HG02623 (cell line): ENCODE measurements around the gene ANKLE2.
"Not testable (repeated sequence)": the region's sequence is repeated elsewhere in the genome, so short reads cannot be mapped to it uniquely, and the experiment has no call there.

Experiments used
- ATAC-seq: cut with Tn5 transposase; IDR thresholded peaks from one replicate; pipeline ENCODE4 v1.9.1; 2021; ENCODE audit warnings: moderate library complexity; ENCODE audit not compliant: unreplicated experiment

Gene ANKLE2

DNA sequence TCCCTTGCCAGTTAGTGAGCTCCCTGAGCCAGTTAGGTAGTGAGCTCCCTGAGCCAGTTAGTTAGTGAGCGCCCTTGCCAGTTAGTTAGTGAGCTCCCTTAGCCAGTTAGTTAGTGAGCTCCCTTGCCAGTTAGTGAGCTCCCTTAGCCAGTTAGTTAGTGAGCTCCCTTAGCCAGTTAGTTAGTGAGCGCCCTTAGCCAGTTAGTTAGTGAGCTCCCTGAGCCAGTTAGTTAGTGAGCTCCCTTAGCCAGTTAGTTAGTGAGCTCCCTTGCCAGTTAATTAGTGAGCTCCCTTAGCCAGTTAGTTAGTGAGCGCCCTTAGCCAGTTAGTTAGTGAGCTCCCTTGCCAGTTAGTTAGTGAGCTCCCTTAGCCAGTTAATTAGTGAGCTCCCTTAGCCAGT lies 69.6 kb downstream of the ANKLE2 start:
- not testable (repeated sequence) for ATAC-seq

DNA sequence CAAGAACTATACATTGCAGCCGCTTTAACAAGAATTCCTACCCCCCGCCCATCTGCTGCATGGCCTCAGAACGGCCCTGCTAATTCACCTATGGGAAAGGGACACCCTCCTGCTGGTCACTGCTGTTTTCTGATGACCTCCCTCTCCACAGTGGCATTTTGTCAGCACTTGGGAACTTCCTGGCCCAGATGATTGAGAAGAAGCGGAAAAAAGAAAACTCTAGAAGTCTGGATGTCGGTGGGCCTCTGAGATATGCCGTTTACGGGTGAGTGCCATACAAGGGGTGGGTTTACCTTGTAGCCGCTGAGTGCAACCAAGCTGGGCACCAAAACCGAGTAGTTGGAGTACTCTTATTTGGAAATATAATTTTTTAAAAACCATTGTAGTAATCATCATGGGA lies 71.5 kb downstream of the ANKLE2 start:
- no peak for ATAC-seq

DNA sequence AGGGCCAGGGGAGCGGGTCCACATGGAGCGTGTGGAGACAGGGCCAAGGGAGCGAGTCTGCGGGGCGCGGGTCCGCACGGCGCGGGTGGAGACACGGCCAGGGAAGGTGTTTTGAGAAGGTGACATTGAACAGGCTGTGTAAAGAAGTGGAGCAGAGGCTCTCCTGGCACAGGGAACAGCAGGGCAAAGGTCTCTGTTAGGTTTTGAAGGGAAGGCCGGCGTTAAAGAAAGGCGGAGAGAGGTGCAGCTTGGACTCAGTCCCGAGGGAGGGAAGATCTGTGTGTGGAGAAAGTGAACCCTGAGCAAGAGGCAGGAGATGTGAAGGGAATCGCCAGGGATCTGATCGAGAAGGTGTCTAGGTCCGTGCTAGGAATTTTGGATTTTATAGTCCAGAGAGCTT lies 72.4 kb downstream of the ANKLE2 start:
- ATAC-seq, result no peak

DNA sequence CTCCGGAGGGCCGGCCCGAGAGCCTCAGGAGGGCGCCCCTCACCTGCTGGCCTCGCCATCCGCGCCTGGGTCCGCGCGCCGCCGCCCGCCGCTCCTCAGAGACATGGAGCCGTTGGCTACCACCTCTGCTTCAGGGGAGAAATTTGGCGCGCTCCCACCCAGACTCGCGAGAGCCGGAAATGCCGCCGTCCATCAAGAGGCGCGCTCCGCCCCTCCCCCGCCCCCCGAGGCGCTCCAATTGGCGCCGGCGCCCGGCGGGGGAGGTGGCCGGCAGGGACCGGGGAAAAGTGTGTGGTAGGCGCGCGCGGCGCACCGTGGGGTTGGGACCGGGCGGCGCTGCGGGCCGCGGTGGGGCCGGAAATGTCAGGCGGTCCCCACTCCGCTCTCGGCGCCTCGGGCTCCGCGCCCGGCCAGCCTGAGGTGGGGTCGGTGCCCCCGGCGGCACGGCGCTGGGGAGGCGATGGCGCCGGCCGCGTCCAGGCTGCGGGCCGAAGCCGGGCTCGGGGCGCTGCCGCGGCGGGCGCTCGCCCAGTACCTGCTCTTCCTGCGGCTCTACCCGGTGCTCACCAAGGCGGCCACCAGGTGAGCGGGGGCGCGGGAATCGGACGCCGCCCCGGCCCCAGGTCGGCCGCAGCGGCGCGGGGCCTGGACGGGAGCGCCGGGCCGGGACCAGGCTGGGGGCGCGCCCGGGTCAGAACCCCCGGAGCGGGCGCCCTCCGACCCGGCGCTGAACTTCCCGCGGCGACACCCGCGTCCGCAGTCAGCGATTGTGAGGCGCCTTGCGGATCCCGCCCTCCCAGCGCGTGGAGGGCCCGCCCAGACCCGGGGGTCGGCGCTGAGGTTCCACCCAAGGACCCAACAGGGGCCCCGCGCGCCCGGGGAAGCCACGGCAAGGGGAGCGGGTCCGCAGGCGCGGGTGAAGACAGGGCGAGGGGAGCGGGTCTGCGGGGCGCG lies 74.1 kb downstream of the ANKLE2 start, which contains the start of the genes POLE and PXMP2:
POLE (minus strand) TSS at position 132 of the 954 bp plus-strand sequence; CDS start at position 105, 27 bp downstream.
PXMP2 (plus strand) TSS at position 377 of the 954 bp plus-strand sequence; CDS start at position 461, 84 bp downstream.
- peak; percentile 88 for ATAC-seq

DNA sequence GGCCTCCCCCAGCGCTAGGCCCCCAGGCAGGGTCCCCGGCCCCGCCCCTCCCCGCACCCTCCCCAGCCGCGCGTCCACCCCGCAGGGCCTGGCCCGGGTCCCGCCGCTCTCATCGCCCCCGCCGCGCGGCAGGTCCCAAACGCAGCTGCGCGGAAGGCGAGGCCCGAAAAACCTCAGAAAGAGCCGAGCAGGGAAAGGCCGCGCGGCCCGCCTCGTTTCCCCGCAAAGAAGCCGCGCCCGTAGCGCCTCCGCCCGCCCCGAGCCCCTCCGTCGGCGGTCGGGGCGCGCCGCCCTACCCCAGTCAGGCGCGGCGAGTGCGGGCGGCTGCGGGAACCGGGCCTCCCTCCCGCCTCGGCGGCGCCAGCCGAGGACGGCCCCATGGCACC lies 74.8 kb downstream of the ANKLE2 start:
- peak; percentile 10 for ATAC-seq

DNA sequence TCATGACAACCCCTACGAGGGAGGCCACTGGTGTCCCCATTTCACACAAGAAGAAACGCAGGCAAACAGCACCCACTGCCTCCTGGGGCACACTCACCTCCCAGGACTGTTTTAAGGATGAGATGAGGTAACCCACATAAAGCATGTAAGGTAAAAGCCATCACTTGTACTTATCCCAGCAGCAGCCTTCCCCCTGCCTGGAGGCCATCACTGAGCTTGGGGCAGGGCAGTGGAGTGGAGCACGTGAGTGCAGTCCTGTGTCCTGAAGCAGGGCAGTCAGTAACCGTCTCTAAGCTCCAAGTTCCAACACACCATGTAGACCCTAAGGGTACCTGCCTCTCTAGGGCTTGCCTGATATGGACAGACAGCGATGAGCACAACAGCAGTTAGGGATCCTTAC lies 76.2 kb downstream of the ANKLE2 start:
- ATAC-seq, result no peak

DNA sequence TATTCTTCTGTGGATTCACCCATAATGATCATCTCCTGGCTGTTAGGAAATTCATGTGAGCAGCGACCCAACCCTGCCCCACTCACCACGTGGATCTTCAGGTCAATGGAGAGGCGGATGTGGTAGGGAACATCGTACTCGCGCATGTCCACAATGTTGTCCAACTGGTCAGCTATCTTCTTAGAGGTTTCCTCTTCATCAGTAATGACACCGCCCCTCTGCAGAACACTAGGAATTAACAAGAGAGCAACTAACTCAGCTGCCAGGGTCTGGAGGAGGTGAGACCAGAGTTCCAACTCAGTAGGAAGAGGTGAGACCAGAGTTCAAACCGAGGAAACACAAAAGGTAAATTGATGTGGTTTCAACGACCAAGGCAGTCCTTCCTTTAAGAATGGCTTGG lies 84.1 kb downstream of the ANKLE2 start:
- no peak for ATAC-seq

DNA sequence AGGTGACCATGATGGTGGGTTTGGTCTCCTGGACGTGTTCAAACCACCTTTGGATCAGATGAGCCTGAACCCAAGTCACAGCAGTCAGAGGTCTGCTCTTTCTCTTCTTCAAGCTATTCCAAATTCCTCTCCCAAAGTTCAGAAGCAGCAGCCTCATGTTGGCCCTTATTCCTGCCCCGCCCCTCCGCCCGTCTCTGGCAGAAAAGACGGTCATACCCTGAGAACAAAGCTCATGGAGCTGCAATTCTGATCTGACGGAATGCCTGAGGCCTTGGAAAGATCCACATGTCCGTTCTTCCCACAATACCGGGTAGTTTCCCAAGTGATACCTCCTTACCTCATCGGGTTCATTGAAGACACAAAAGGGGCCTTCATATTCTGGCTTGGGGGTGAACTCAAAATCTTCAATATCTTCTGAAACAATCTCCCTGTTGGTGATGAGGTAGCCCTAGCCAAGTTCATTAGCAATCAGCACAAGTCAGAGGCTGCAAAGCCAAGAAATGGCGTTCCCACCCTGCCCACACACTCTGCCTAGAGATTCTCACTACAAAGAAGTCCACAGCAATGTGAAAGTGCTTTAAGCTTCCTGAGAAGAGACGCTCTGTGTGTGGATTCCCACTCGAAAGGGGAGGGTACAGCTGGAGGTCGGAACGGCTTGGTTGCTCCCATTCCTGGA lies 85.7 kb downstream of the ANKLE2 start:
- ATAC-seq, result no peak
